ENCODE results near the gene FRMD6. TPM values are rescaled to one million over a fixed set of nuclear protein-coding genes. Genes with fewer than 3 reads are reported as not detected.
"Not testable (repeated sequence)": the region's sequence is repeated elsewhere in the genome, so short reads cannot be mapped to it uniquely, and the experiment has no call there.

The FRMD6 gene
- total RNA-seq, 1 donor from 2014 or later = 5.5 TPM

DNA sequence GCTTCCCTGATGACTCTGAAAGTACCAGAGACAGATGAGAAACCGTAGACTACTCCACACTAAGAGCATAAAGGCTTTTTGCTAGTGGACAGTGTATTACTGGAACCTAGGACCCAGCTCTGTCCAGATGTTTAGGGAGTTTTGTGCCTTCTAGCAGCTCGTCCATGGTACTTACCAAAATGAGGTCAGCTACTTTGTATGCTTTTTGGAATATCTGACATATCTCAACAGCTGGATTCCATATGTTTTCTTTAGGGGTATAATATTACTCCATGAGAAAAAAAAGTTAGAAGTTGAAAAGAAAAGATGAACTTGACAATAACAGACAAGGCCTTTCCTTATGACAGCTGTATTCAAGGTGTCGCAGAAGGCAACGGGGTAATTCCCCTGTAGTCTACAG lies 32.1 kb upstream of the FRMD6 start:
- Mint-ChIP-seq H3K9me3 (no peaks in the 10 kb centered on the region), H3K27ac (no peak overlapping the region), H3K4me3 (no peak overlapping the region), H3K27me3 (peaks cover 6% of the 10 kb centered on the region), H3K36me3 (ENCODE audit: low read depth) (no peaks in the 10 kb centered on the region), H3K4me1 (no peaks in the 10 kb centered on the region)
- intact Hi-C loops (cut with micrococcal nuclease) = no loop called here
- no peak for DNase-seq

DNA sequence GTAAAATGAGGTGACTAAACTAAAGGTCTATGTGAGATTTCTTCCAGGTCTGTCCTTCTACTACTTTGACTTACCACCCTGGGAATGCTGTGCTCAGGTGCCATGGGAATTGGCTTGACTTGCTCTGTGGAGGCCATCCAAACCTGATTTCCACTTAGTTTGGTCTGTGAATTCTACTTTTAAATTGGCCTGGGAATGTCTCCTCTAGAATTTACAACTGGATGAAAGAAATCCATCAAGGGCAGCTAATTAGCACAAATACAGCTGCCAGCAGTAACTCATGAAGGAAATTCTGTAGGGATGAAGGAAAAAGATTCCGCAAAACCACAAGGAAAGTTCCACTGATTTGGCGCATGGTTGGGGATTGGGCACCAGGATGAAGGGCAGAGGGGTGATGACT lies 31.7 kb upstream of the FRMD6 start:
- H3K9me3 Mint-ChIP-seq = no peaks in the 10 kb centered on the region
- peaks cover 7% of the 10 kb centered on the region for H3K27me3 Mint-ChIP-seq
- no peak for DNase-seq
- no peak overlapping the region for H3K4me3 Mint-ChIP-seq
- intact Hi-C loops (cut with micrococcal nuclease) = no loop called here
- no peaks in the 10 kb centered on the region for H3K4me1 Mint-ChIP-seq
- H3K36me3 Mint-ChIP-seq (ENCODE audit: low read depth) = no peaks in the 10 kb centered on the region
- no peak overlapping the region for H3K27ac Mint-ChIP-seq

DNA sequence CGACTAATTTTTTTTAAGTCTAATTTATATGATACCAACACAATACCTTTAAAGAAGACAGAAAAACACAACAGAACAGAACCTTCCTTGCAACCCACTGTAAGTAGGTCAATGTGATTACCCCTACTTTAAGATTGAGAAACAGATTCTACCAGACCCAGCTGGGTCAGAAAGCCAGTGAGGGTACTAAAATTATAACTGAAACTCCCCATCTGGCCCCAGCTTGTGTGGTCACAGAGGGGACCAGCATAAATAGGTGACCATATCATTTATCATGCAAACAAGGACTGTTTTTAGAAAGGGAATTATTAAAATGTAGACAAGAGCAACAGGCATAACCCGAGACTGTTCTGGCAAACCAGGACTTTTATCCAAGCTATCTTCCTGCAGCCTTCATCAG lies 30.1 kb upstream of the FRMD6 start:
- no peaks in the 10 kb centered on the region for H3K4me1 Mint-ChIP-seq
- no peaks in the 10 kb centered on the region for H3K36me3 Mint-ChIP-seq (ENCODE audit: low read depth)
- H3K4me3 Mint-ChIP-seq = no peak overlapping the region
- peaks cover 8% of the 10 kb centered on the region for H3K27me3 Mint-ChIP-seq
- intact Hi-C loops (cut with micrococcal nuclease) = no loop called here
- no peak overlapping the region for H3K27ac Mint-ChIP-seq
- DNase-seq = no peak
- H3K9me3 Mint-ChIP-seq = no peaks in the 10 kb centered on the region

DNA sequence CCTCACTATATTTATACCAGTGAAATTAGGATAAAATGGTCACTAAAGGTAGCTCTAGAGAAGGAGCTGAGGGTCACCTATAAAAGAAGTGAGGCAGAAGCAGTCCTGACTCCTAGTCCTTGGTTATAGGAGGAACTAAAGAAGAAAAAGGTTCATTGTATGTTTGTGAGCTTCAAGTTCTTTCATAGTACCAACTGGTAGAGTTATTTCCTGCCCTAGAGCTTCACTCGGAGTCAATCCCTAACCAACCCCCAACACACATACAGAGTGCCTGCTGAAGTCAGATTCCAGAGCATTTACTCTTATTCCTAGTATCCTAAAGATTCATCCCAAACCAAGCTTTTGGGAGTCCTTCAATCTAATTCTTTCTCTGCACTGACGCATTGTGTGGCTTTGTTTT lies 29.3 kb upstream of the FRMD6 start:
- no peak overlapping the region for H3K27ac Mint-ChIP-seq
- no peak overlapping the region for H3K4me3 Mint-ChIP-seq
- H3K27me3 Mint-ChIP-seq = peaks cover 6% of the 10 kb centered on the region
- DNase-seq = no peak
- H3K4me1 Mint-ChIP-seq = no peaks in the 10 kb centered on the region
- intact Hi-C loops (cut with micrococcal nuclease) = no loop called here
- no peaks in the 10 kb centered on the region for H3K36me3 Mint-ChIP-seq (ENCODE audit: low read depth)
- H3K9me3 Mint-ChIP-seq = no peaks in the 10 kb centered on the region

DNA sequence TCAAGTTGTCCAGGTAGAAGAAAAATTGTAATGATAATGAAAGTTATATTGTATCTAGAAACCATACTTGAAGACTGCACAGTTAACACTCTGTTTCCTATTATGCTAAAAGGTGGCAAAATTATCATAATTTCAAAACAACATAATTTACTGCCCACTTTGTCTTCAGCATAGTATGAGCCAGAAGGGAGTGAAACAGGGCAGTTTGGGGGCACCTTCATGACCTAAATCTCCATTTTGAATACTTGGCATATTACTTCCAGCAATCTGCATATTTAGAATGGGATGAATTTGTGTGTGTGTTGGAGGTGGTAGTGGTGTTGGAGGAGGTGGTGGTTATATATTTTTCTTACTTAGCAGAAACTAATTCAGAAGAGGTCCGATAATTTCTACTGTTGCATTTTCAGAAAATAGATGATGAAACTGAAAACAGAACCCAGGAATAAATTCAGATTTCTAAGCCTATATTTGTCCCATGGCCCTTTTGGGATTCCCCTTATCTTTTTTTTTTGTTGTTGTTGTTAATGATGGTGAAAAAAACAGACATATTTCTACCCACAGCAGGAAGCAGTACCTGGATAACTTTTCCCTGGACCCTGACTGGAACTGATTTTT lies 26.6 kb upstream of the FRMD6 start:
- Mint-ChIP-seq H3K27me3 (peaks cover 3% of the 10 kb centered on the region), H3K4me3 (no peak overlapping the region), H3K4me1 (no peaks in the 10 kb centered on the region), H3K36me3 (ENCODE audit: low read depth) (no peaks in the 10 kb centered on the region), H3K27ac (no peak overlapping the region), H3K9me3 (no peaks in the 10 kb centered on the region)
- intact Hi-C loops (cut with micrococcal nuclease) = no loop called here
- no peak for DNase-seq

DNA sequence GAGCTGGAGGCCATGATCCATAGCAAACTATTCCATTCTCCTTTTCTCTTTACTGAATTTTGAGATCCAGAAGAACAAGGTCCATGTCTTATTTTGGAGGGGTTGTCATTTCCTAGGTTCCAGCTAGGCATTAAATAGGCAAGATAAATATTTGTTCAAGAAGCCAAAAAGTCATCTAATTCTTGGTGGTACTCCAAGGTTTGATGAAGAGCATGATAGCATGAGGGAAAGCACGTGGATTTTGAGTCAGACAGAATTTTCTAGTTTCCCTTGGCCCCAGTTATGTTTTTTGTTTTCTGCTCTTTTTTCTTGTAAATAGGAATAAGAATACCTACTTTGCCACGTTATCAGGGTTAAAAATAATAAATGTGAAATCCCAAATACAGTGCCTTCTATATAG lies 25.5 kb upstream of the FRMD6 start:
- Mint-ChIP-seq H3K4me1 (no peaks in the 10 kb centered on the region), H3K27ac (no peak overlapping the region), H3K9me3 (no peaks in the 10 kb centered on the region), H3K4me3 (no peak overlapping the region), H3K27me3 (peaks cover 5% of the 10 kb centered on the region), H3K36me3 (ENCODE audit: low read depth) (no peaks in the 10 kb centered on the region)
- DNase-seq = no peak
- intact Hi-C loops (cut with micrococcal nuclease) = no loop called here

DNA sequence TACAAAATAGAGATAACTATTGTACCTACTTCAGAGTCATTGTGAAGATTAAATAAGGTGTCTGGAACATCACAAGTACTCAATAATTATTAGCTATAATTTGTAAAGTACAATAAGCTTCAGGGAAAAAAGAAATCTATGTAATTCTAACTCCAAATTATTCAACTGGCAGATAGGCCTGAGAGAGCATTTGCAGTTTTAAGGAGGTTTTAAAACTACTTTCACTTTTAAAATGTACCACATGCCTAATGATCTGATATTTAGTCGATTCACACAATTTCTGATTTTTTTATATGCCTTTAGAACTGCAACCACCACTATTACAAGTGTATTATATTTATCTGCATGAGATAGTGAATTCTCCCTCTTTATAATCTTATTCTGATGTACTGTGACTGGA lies 24.9 kb upstream of the FRMD6 start:
- no peaks in the 10 kb centered on the region for H3K4me1 Mint-ChIP-seq
- DNase-seq = no peak
- H3K27ac Mint-ChIP-seq = no peak overlapping the region
- H3K4me3 Mint-ChIP-seq = no peak overlapping the region
- intact Hi-C loops (cut with micrococcal nuclease) = no loop called here
- no peaks in the 10 kb centered on the region for H3K9me3 Mint-ChIP-seq
- H3K27me3 Mint-ChIP-seq = peaks cover 5% of the 10 kb centered on the region
- no peaks in the 10 kb centered on the region for H3K36me3 Mint-ChIP-seq (ENCODE audit: low read depth)

DNA sequence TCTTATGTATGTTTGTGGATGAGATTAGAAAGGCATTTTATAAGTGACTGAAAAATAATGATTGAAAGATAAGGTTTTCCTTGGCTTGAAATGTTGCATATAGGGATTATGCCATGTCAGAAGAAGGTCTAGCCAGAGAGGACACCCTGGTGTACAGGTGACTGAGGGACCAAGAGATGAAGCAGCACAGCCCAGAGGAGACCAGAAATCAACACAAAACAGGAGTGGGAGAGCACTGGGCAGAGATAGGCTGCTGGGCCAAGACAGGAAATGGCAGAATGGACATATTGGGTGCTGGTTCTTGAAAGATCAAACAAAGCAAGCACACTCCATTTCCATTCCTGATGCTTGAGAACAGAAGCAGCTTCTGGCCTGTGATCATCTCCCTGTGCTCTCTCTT lies 24.4 kb upstream of the FRMD6 start:
- DNase-seq = no peak
- H3K27me3 Mint-ChIP-seq = peaks cover 5% of the 10 kb centered on the region
- no peaks in the 10 kb centered on the region for H3K9me3 Mint-ChIP-seq
- intact Hi-C loops (cut with micrococcal nuclease) = no loop called here
- no peaks in the 10 kb centered on the region for H3K4me1 Mint-ChIP-seq
- H3K27ac Mint-ChIP-seq = no peak overlapping the region
- no peaks in the 10 kb centered on the region for H3K36me3 Mint-ChIP-seq (ENCODE audit: low read depth)
- H3K4me3 Mint-ChIP-seq = no peak overlapping the region

DNA sequence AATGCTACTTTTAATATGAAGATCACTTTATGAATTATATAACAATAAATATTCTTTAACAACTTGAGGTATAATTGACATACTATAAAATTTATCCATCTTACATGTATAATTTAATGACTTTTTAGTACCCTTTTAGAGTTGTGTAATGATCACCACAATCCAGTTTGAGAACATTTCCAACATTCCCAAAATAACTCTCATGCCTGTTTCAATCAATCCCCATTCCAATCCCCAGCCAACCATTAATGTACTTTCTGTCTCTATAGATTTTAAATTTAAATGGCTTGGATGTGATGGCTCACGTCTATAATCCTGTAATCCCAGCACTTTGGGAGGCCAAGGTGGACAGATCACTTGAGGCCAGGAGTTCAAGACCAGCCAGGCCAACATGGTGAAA lies 23.5 kb upstream of the FRMD6 start:
- H3K27ac Mint-ChIP-seq = no peak overlapping the region
- H3K9me3 Mint-ChIP-seq = no peaks in the 10 kb centered on the region
- no peaks in the 10 kb centered on the region for H3K4me1 Mint-ChIP-seq

DNA sequence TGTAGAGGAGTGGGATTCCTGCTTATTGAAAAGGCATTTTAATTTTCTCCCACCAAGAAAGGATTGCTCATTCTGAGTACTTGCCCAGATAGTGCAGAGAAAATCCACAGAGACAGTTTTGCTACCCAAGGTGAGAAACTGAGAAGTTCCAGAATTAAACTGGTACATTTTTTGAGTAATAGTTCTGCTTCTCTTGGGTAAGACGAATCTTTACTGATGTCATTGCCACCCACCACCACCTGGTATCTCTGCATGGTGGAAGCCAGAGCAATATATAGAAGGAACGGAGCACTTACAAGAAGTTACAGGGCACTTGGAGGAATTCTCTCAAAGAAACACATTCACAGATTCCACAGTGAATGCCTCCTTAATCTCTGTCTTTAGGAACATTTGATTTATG lies 20.7 kb upstream of the FRMD6 start:
- H3K36me3 Mint-ChIP-seq (ENCODE audit: low read depth) = no peaks in the 10 kb centered on the region
- peaks cover 11% of the 10 kb centered on the region for H3K27me3 Mint-ChIP-seq
- no peaks in the 10 kb centered on the region for H3K9me3 Mint-ChIP-seq
- H3K4me3 Mint-ChIP-seq = no peak overlapping the region
- intact Hi-C loops (cut with micrococcal nuclease) = no loop called here
- DNase-seq = no peak
- no peak overlapping the region for H3K27ac Mint-ChIP-seq
- no peaks in the 10 kb centered on the region for H3K4me1 Mint-ChIP-seq

More for the DNA sequence above, 23.5 kb upstream of the FRMD6 start:
- peaks cover 8% of the 10 kb centered on the region for H3K27me3 Mint-ChIP-seq
- DNase-seq = no peak
- H3K4me3 Mint-ChIP-seq = no peak overlapping the region
- intact Hi-C loops (cut with micrococcal nuclease) = no loop called here
- H3K36me3 Mint-ChIP-seq (ENCODE audit: low read depth) = no peaks in the 10 kb centered on the region

DNA sequence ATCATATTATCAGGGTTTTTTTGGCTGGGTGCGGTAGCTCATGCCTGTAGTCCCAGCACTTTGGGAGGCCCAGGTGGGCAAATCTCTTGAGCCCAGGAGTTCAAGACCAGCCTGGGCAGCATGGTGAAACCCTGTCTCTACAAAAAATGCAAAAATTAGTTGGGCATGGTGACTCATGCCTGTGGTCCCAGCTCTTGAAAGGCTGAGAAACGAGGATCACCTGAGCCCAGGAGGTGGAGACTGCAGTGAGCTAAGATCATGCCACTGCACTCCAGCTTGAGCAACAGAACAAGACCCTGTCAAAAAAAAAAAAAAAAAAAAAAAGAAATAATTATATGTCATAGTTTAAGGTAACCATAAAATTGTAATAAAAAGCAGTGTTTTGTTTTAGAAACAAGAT lies 18.4 kb upstream of the FRMD6 start:
- H3K4me3 Mint-ChIP-seq; intact Hi-C loops (cut with micrococcal nuclease); H3K4me1 Mint-ChIP-seq; H3K36me3 Mint-ChIP-seq (ENCODE audit: low read depth); H3K27ac Mint-ChIP-seq; DNase-seq; H3K9me3 Mint-ChIP-seq: not testable (repeated sequence)
- H3K27me3 Mint-ChIP-seq = peaks cover 19% of the 10 kb centered on the region

DNA sequence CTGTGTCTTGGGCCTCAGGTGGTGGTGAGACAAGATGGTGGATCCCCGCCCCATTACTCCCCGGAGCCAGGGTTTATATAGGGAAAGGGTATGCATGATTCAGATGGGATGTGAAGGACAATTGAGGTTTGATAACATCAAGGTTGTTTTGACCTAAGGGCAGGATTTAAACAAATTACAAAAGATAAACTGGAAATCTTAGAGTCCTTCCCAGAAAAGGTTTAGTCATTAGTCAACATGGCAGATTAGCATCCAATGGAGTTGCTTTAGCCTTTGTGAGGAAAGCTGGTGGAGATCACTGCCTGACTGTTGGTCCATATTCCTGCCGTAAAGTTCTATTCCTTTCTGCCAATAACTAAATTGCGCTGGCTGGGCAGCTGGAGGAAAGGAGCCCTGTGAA lies 15.6 kb upstream of the FRMD6 start:
- H3K4me3 Mint-ChIP-seq = no peak overlapping the region
- no peak for DNase-seq
- peaks cover 19% of the 10 kb centered on the region for H3K27me3 Mint-ChIP-seq
- no peak overlapping the region for H3K27ac Mint-ChIP-seq
- H3K36me3 Mint-ChIP-seq (ENCODE audit: low read depth) = no peaks in the 10 kb centered on the region
- H3K4me1 Mint-ChIP-seq = no peaks in the 10 kb centered on the region
- no peaks in the 10 kb centered on the region for H3K9me3 Mint-ChIP-seq
- intact Hi-C loops (cut with micrococcal nuclease) = no loop called here

DNA sequence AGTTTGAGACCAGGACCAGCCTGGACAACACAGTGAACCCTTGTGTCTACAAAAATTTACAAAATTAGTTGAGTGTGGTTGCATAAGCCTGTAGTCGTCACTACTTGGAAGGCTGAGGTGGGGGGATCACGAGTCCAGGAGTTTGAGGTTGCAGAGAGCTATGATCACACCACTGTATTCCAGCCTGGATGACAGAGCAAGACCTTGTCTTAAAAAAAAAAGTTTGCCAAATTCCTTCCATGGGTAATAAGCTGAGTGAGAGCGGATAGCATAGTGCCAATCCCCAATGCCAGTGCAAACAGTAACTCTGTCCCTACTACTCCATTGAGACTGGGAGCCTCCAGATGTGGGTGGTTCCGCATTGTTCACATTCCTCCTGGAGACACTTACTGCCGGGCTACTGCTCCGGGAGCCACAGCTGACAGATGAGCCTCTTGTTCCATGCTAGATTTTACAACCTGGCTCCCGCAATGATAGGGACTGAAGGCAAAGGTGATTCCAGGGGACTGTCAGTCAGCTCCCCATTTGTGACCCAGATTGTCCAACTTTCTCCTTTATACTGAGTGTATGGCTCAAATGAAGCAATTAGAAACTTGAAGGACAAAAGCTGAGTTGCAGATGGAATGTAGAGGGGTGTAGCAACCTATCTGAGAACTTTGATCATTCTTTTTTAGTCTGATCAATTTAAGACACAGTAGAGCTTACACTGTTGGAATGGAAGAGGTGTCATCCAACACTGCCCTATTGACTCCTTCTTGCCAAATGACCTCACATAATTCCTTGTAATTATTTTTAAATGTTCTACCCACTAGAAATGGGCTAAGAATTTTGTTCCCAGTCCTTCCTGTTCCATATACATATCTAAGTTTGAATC lies 13.4 kb upstream of the FRMD6 start:
- H3K27ac Mint-ChIP-seq = no peak overlapping the region
- no peak overlapping the region for H3K4me3 Mint-ChIP-seq
- no peaks in the 10 kb centered on the region for H3K4me1 Mint-ChIP-seq
- no peaks in the 10 kb centered on the region for H3K36me3 Mint-ChIP-seq (ENCODE audit: low read depth)
- DNase-seq = no peak
- peaks cover 23% of the 10 kb centered on the region for H3K27me3 Mint-ChIP-seq
- intact Hi-C loops (cut with micrococcal nuclease) = no loop called here
- no peaks in the 10 kb centered on the region for H3K9me3 Mint-ChIP-seq

DNA sequence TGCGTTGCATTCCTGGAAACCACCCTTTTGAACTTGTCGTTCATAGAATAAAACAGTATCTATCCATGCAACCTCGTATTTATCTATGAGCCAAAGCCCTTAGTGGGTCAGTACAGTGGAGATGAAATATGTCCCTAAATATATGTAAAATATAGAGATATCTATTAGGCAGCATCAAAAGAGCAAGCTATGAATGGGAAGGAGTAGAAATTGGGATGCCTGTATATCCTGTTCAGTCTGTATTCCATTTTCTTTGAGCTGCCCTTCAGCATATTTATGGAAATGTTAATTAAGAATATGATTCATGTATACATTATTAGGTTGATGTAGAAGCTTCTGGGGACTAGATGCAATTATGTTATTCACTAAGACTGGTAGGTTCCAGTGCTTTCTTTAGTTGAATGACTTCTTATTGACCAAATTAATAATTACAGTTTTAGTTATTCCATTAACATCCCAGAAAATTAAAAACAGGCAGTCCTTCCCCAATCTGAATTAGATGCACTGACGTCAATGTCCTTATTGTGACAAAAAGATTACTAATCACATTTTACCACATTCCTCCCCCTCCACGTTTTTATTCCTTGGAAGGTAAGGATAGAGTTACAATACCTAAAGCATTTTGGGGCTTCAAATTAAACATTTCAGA lies 11.9 kb upstream of the FRMD6 start:
- H3K4me3 Mint-ChIP-seq = no peak overlapping the region
- no peaks in the 10 kb centered on the region for H3K4me1 Mint-ChIP-seq
- H3K36me3 Mint-ChIP-seq (ENCODE audit: low read depth) = no peaks in the 10 kb centered on the region
- DNase-seq = no peak
- no peaks in the 10 kb centered on the region for H3K9me3 Mint-ChIP-seq
- peaks cover 24% of the 10 kb centered on the region for H3K27me3 Mint-ChIP-seq
- no peak overlapping the region for H3K27ac Mint-ChIP-seq
- intact Hi-C loops (cut with micrococcal nuclease) = no loop called here

Data from activated CD4-positive, alpha-beta T cell treated with anti-CD3 and anti-CD28 coated beads, Interleukin-2, amount 10 ng/mL, durations not matched to agents 24 days and 14 days (primary cell).